ENCODE results near the gene GGA1.

The GGA1 gene

GRCh38 chr22:37561212-37562048, 47.2 kb upstream of the GGA1 start:
- H3K4me3 ChIP-seq (ENCODE audit: low read depth, low read length): peak overlapping the region; percentile 82
- peak; percentile 90 for TF ChIP-seq CTCF (IDR thresholded peaks at IDR 0.05; ENCODE audit: insufficient read depth, low read length, missing control alignments)
- no peak for DNase-seq (ENCODE audit: low read depth, low spot score)
- ChIA-PET CTCF (interaction anchor here (0.7 to 22.2 kb wide), 22 partner anchors 7 to 255 kb away, joined by 3 to 728 read pairs (median 4); partner anchors contain the start of genes GGA1, LGALS2 and SH3BP1), POLR2A (interaction anchor here (0.6 to 2.7 kb wide), 6 partner anchors 9 to 114 kb away, joined by 3 to 12 read pairs (median 4); partner anchors contain the start of gene LGALS1)

GRCh38 chr22:37562049-37562875, 46.4 kb upstream of the GGA1 start:
- H3K4me3 ChIP-seq (ENCODE audit: low read depth, low read length): peak overlapping the region; percentile 82
- CTCF ChIA-PET: interaction anchor here (0.7 to 22.2 kb wide), 23 partner anchors 6 to 256 kb away, joined by 3 to 728 read pairs (median 4); partner anchors contain the start of genes GGA1, LGALS2 and SH3BP1
- POLR2A ChIA-PET: interaction anchor here (0.6 to 2.7 kb wide), 4 partner anchors 10 to 23 kb away, joined by 4 to 12 read pairs (median 8); no protein-coding TSS in a partner anchor
- no peak for DNase-seq (ENCODE audit: low read depth, low spot score)
- TF ChIP-seq CTCF (IDR thresholded peaks at IDR 0.05; ENCODE audit: insufficient read depth, low read length, missing control alignments): no peak

DNA sequence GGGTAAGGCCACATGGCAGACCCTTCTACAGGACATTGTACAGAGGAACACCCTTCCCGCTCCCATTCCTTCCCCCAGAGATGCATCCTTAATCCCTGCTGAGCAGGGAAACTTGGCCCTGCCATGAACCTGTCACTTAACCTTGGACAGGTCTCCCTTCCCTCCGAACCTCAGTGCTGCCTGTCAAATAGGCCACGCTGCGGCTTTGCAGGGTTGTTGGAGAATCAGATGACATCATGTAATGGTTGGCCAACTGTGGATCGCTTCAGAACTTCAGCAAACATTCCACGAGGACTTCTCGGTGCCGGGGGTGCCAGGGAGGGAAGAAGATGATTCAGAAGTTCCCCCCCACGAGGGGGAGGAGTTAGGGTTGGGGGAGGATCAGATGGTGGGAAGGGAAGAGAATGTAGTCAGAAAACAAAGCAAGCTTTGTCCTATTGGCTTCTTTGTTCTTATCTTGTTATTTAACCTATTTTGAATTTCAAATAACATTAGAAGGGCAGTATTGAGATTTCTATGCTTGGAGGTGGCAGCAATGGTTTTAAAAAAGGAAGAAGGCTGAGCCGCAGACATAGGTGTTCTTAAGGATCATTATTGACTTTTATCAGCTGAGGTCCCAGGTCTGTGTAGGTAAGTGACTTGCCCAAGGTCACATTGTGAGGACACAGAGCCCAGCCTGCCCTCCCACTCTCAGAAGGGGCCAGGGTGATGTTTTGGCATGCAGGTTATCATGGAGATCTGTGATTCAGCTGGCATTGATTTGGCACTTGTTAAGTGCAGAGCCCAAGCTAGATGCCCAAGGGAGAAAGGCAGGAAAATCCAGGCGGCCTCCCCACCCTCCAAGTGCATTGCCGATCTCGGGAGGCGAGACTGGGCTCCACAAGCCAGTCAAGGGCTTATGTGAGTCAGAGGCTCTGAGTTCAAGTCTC, 45.2 kb upstream of the GGA1 start:
- H3K4me3 ChIP-seq (ENCODE audit: low read depth, low read length): peak overlapping the region; percentile 3; the same call in 1 of the 2 replicates
- TF ChIP-seq CTCF (IDR thresholded peaks at IDR 0.05; ENCODE audit: insufficient read depth, low read length, missing control alignments): no peak
- peak; percentile 68 for DNase-seq (ENCODE audit: low read depth, low spot score)
- ChIA-PET CTCF (interaction anchor here (0.5 to 22.2 kb wide), 10 partner anchors 5 to 363 kb away, joined by 3 to 728 read pairs (median 4); partner anchors contain the start of genes GGA1 and SH3BP1), POLR2A (interaction anchor here (0.9 to 2.0 kb wide), 6 partner anchors 11 to 29 kb away, joined by 3 to 11 read pairs (median 3); no protein-coding TSS in a partner anchor)

GRCh38 chr22:37564111-37564711, 44.4 kb upstream of the GGA1 start:
- POLR2A ChIA-PET: interaction anchor here (0.9 to 1.2 kb wide), 5 partner anchors 11 to 28 kb away, joined by 3 read pairs; no protein-coding TSS in a partner anchor

More at GRCh38 chr22:37564111-37564711, 44.4 kb upstream of the GGA1 start:
- no peak for TF ChIP-seq CTCF (IDR thresholded peaks at IDR 0.05; ENCODE audit: insufficient read depth, low read length, missing control alignments)
- no peak overlapping the region for H3K4me3 ChIP-seq (ENCODE audit: low read depth, low read length)
- CTCF ChIA-PET: interaction anchor here (0.5 to 22.2 kb wide), 7 partner anchors 11 to 364 kb away, joined by 3 to 728 read pairs (median 4); partner anchors contain the start of gene GGA1
- no peak for DNase-seq (ENCODE audit: low read depth, low spot score)

All from AG04449 (cell line).